Stimulated activated CD4-positive, alpha-beta T cell treated with anti-CD3 and anti-CD28 coated beads, Interleukin-1b, Interleukin-23, amount 100 ng/mL, for 1 hour (primary cell): Measurements from ENCODE around the gene CDC14B.

Experiments
- DNase-seq, 2 donors: peaks; one replicate each; pipeline ENCODE4 v3.0.0-alpha.2; 2020; ENCODE audit warnings: low read depth in 2 of 2

The CDC14B gene

DNA sequence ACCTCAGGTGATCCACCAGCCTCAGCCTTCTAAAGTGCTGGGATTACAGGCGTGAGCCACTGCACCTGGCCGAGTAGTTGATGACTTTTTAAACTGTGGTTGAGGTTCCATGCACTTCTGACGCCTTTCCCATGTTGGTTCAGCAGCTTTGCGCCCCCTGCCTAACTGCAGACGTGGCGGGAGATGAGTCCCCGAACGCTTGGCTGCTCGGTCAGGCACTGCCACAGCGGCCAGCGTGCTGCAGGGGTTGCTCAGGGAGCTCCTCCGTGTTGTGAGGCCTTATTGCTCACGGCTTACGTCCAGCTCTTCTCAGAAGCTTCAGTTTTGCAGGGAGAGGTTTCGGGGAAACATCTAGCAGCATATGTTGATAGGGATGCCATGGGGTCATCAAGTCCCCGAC, 134.4 kb downstream of the CDC14B start:
- no peak for DNase-seq

- no peak for DNase-seq
Observed at GRCh38 chr9:96484521-96484931, 135.1 kb downstream of the CDC14B start.

DNA sequence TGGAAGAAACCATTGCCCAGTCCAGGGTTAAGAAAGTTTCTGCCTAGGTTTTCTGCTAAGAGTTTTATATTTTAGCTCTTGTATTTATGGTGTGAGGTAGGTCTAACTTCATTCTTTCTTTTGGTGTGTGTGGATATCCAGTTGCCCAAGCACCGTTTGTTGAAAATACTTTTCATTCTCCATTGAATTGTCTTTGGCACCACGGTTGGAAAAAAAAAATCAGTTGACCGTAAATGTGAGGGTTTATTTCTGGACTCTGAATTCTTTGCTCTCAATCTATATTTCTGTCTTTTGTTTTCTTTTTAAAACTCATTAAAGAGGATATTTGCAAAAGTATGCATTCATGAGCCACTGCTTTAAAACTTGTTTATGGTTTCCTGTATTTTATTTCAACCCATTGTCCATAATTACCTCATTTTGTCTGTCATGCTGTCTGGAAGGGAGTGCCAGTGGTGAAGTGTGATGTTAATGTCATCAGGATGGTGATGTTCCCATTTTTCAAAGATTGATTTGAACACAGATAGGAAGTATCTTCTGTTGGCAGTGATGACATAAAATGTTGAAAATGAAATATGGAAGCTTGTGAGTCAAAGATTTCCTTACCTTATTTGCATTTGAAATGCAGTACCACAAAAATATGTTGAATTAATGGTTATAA, 135.8 kb downstream of the CDC14B start:
- DNase-seq, result no peak

DNA sequence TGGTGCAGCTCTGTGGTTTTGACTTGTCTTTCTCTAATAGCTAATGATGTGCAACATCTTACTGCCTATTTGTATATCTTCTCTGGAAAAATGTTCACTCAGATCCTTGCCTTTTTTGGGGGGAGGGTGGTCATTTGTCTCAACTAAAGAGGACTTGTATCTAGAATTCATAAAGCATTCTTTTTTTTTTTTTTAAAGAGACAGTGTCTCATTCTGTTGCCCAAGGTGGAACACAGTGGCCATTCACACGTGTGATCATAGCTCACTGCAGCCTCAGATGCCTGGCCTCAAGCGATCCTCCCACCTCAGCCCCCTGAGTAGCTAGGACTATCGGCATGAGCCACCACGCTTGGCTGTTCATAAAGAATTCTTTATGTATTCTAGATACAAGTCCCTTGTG, 136.4 kb downstream of the CDC14B start:
- no peak for DNase-seq

DNA sequence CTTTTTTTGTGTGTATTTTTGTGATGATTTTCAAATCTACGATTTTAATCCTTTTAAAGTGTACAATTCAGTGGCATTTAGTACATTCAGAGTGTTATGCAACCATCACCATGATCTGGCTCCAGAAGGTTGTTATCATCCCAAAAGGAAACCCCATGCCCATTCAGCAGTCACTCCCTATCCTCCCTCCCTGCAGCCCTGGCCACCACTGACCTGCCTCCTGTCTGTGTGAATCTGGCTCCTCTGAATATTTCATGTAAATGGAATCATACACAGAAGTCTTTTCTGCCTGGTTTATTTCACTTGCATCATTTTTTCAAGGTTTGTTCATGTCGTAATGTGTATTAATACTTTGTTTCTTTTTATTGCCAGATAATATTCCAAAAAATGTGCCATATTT, 137.2 kb downstream of the CDC14B start:
- DNase-seq, result no peak

- DNase-seq, result no peak
Observed at GRCh38 chr9:96480736-96481135, 138.9 kb downstream of the CDC14B start.

- DNase-seq, result no peak
Observed at GRCh38 chr9:96478829-96479371, 140.7 kb downstream of the CDC14B start.

DNA sequence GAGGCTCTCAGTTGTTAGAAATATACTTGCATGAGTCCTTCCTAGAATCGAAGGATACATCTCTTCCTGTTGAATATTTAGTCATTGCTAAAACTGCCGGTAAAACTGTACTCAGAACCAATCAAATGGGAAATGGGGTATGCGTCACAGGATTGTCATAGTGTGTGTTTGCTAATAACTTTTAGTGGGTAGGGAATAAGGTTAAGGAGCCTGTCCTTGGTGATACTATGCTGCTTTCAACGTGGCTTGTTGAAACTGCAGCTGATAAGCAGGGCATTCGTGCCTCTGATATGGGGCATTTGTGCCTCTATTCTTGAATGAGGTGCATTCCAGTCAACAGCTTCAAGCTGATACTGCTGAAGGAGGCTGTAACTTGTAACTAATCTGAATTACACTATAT, 143.1 kb downstream of the CDC14B start:
- no peak for DNase-seq

- DNase-seq, result no peak
Observed at GRCh38 chr9:96476013-96476412, 143.6 kb downstream of the CDC14B start.

GRCh38 chr9:96467784-96468183, 151.9 kb downstream of the CDC14B start:
- DNase-seq, result no peak

- DNase-seq, result no peak
Observed at GRCh38 chr9:96464426-96464825, 155.2 kb downstream of the CDC14B start.

GRCh38 chr9:96462541-96462940, 157.1 kb downstream of the CDC14B start:
- DNase-seq, result no peak

DNA sequence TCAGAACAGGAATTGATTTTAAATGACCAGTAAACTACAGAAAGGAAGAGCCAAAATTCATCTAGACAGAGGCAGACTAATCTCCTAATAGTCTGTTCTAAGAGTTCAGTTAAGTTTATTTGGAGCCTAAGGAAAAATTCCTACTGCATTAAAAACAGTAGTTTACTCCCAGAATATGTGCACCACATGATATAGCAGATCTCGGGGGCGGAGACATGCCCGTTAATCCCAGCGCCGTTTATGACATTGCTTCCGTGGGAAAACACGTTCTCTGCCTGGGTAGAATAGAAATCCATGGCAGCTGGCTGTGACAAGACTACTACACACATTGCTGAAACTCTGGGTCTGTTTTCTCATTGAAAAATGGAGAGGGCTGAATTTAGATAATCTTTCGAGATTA, 158.3 kb downstream of the CDC14B start:
- DNase-seq, result no peak

- DNase-seq, result no peak
Observed at GRCh38 chr9:96460882-96461281, 158.8 kb downstream of the CDC14B start.

DNA sequence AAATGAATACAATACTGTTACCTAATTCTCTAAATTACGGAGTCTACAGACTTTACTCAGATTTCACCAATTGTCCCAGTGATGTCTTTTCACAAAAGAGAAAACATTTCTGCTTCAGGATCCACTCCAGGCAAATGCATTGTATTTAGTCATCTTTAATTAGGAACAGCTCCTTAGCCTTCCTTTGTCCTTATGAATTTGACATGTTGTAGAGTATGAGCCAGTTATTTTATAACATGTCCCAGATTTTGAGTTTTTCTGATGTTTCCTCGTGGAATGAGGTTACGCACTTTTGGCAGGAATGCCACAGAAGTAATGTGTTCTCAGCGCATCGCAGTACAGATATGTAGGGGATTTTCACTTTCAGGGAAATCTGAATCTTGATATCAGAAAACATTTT, 159.2 kb downstream of the CDC14B start:
- no peak for DNase-seq

- no peak for DNase-seq
Observed at GRCh38 chr9:96459268-96460007, 160.2 kb downstream of the CDC14B start.

DNA sequence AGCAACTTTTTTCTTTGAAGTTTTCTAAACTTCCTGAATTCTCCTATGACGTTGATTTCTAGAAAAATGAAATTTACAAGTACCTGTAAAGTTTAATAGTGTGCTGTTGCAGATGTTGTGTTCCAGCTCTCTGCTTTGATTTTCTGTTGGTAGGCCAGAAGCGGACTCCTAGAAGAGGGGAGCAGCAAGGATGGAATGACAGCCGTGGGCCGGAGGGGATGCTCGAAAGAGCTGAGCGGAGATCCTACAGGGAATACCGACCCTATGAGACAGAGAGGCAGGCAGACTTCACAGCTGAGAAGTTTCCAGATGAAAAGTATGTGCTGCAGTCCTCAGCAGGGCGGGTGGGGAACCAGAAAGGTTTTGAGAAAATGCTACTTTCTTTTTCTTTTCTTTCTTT, 161.4 kb downstream of the CDC14B start:
- no peak for DNase-seq

- no peak for DNase-seq
Observed at GRCh38 chr9:96457266-96457665, 162.4 kb downstream of the CDC14B start.

DNA sequence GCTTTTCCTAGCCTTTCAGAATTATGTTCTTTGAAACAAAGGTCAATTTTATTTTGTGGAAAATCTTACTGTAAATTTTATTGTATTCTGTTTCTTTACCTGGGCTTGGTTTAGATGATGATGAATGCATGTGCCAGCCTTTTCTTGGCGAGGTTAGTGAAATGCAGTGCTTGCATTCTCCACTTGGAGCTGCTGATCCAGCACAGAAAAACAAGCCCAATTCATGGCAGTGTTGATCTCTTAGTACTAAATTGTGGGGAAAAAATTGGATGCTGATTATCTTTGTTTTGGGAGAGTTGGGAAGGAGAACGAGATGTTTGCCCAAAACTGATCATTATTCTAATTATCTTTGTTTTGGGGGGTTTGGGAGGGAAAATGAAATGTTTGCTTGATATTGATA, 166.0 kb downstream of the CDC14B start:
- no peak for DNase-seq

GRCh38 chr9:96450613-96451528, 168.8 kb downstream of the CDC14B start:
- DNase-seq, result no peak
